IPS-18a (cell line): Measurements from ENCODE around the gene CHRNB1.

Experiments used
- H3K27ac ChIP-seq: one replicate; pipeline ENCODE4 v1.5.1; 2013; ENCODE audit warnings: low read length
- H3K27me3 ChIP-seq: one replicate; pipeline ENCODE4 v1.6.1; 2013; ENCODE audit warnings: mild to moderate bottlenecking, low read length; ENCODE audit not compliant: control insufficient read depth, insufficient read depth
- H3K36me3 ChIP-seq: one replicate; pipeline ENCODE4 v1.6.1; 2013; ENCODE audit warnings: low read depth, low read length; ENCODE audit not compliant: control insufficient read depth
- H3K4me1 ChIP-seq: one replicate; pipeline ENCODE4 v1.6.1; 2013; ENCODE audit warnings: low read depth, low read length; ENCODE audit not compliant: control insufficient read depth
- H3K4me3 ChIP-seq: one replicate; pipeline ENCODE4 v1.5.1; 2013; ENCODE audit warnings: low read length
- H3K9ac ChIP-seq: one replicate; pipeline ENCODE4 v1.6.1; 2013; ENCODE audit warnings: mild to moderate bottlenecking, low read length, moderate library complexity
- H3K9me3 ChIP-seq: one replicate; pipeline ENCODE4 v1.6.1; 2013; ENCODE audit warnings: low read depth, low read length; ENCODE audit not compliant: control insufficient read depth

The CHRNB1 gene

DNA sequence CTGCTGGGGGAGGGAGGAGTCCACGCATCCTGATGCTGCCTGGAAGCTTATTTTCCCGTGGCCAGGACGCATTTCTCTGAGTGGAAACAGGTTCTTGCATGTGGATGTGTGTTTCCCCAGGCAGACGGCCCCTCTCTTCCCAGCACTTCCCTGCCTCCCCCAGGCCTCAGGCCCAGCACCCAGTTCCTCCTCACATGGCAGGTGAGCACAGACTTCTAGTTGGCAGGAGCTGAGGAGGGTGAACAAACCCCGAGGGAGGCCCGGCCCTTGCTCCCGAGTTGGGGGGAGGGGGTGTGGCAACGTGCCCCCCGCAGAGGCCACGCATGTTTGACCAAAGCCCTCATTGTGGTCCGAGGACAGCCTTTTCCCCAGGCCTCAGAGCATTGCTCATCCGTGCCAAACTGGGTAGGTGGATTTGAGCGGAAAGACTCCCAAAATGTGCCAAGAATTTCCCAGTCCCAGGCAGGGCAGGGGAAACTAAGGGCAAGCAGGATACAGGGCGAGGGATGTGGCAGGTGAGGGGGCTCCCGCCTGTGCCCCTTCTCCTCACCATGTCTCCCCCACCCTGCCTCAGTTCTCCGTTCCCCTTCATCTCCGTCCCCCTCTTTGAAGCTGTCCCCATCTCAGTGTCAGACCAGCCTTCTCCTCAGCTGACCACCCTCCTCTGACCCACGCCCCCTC is 26.2 kb upstream of the CHRNB1 start:
- Histone ChIP-seq H3K27me3 (no peaks in the 10 kb centered on the region), H3K4me1 (peaks cover 6% of the 10 kb centered on the region), H3K9me3 (no peaks in the 10 kb centered on the region), H3K4me3 (no peak overlapping the region), H3K9ac (no peak overlapping the region), H3K36me3 (peaks cover 16% of the 10 kb centered on the region), H3K27ac (no peak overlapping the region)

- H3K4me3 ChIP-seq, result no peak within 1 kb of the TSS
- H3K27me3 ChIP-seq, result no peaks in the 10 kb centered on the region
- H3K4me1 ChIP-seq, result peaks cover 6% of the 10 kb centered on the region
- H3K9me3 ChIP-seq, result no peaks in the 10 kb centered on the region
- peaks cover 14% of the 10 kb centered on the region for H3K36me3 ChIP-seq
- no peak within 1 kb of the TSS for H3K9ac ChIP-seq
- H3K27ac ChIP-seq, result no peak within 1 kb of the TSS
These were observed 24.8 kb upstream of the CHRNB1 start, which contains the start of gene SPEM1 for GRCh38 chr17:7419819-7420610. Gene SPEM1 (plus strand): TSS chr17:7420324. CDS start chr17:7420385, 61 bp downstream.

GRCh38 chr17:7421186-7421585 is 23.7 kb upstream of the CHRNB1 start:
- H3K4me1 ChIP-seq, result peaks cover 6% of the 10 kb centered on the region
- no peaks in the 10 kb centered on the region for H3K27me3 ChIP-seq
- no peak overlapping the region for H3K9ac ChIP-seq
- H3K36me3 ChIP-seq, result peaks cover 5% of the 10 kb centered on the region
- no peaks in the 10 kb centered on the region for H3K9me3 ChIP-seq
- H3K27ac ChIP-seq, result no peak overlapping the region
- H3K4me3 ChIP-seq, result no peak overlapping the region

DNA sequence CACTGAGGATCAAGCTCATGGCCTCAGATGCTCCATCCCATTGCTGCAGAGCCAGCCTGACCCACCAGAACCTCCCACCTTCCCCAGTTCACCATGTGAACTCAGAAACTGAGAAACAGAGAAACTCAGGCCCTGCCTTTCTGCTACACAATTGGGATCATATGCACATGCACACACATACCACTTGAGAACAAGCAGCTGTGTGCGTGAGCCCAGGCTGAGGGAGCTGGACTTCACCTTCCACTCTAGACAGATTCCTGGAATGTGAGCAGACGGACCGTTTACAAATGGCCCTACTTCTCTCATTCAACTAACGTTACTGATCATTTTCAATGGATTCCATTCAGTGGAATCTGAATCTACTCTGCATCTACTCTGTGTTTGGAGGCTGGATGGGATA is 21.2 kb upstream of the CHRNB1 start:
- Histone ChIP-seq H3K27ac (no peak overlapping the region), H3K27me3 (no peaks in the 10 kb centered on the region), H3K4me1 (peaks cover 4% of the 10 kb centered on the region), H3K4me3 (no peak overlapping the region), H3K9ac (no peak overlapping the region), H3K9me3 (no peaks in the 10 kb centered on the region), H3K36me3 (peaks cover under 1% of the 10 kb centered on the region)

DNA sequence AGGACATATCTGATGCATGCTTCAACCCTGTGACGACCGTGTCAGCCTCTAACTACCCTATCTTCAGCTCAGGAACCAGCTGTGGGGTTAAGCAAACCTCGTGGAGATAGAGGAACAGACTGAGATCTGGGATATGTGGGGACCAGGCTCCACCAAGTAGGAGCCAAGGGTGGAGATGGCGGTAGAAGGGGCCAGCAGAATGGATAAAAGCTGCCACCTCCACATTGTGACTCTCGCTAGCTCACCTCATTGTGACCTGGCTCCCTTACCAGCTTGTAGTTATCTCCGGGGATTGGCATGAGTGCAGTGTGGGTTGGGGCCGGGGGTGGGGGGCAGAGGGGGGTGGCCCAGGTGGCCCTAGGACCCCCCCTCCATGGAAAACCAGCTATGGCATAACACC is 19.5 kb upstream of the CHRNB1 start, which contains the start of gene SPEM2:
Gene SPEM2, plus strand, starts transcription at position 301 of the 400 bp plus-strand sequence. Its CDS starts 73 bp downstream, at position 374.
- no peaks in the 10 kb centered on the region for H3K4me1 ChIP-seq
- no peak within 1 kb of the TSS for H3K9ac ChIP-seq
- no peaks in the 10 kb centered on the region for H3K36me3 ChIP-seq
- no peak within 1 kb of the TSS for H3K4me3 ChIP-seq
- H3K9me3 ChIP-seq, result no peaks in the 10 kb centered on the region
- H3K27ac ChIP-seq, result no peak within 1 kb of the TSS
- H3K27me3 ChIP-seq, result no peaks in the 10 kb centered on the region

GRCh38 chr17:7425756-7426155 is 19.1 kb upstream of the CHRNB1 start:
- no peaks in the 10 kb centered on the region for H3K9me3 ChIP-seq
- no peaks in the 10 kb centered on the region for H3K36me3 ChIP-seq
- no peak overlapping the region for H3K4me3 ChIP-seq
- H3K9ac ChIP-seq, result no peak overlapping the region
- H3K4me1 ChIP-seq, result no peaks in the 10 kb centered on the region
- no peaks in the 10 kb centered on the region for H3K27me3 ChIP-seq
- H3K27ac ChIP-seq, result no peak overlapping the region

DNA sequence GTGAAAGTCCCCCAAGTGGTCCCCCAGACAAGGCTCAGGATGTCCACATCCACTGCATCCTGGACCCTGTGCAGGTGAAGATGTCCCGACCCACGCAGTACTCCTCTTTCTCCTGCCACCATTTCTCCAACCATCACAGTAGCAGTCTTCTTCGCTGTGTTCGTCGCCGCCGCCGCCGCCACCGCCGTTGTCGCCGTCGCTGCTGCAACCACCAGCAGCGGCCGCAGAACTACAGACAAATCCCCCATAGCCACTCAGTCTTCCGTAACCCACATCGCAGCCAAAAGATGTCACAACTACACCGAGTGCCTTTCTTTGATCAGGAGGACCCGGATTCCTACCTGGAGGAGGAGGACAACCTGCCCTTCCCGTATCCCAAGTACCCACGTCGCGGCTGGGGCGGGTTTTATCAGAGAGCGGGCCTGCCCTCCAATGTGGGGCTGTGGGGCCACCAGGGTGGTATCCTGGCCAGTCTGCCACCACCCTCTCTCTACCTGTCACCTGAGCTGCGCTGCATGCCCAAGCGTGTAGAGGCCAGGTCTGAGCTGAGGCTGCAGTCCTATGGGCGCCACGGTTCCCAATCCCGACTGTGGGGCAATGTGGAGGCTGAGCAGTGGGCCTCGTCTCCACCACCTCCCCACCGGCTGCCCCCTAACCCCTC is 18.5 kb upstream of the CHRNB1 start:
- H3K27ac ChIP-seq, result no peak overlapping the region
- H3K36me3 ChIP-seq, result no peaks in the 10 kb centered on the region
- no peak overlapping the region for H3K4me3 ChIP-seq
- no peaks in the 10 kb centered on the region for H3K9me3 ChIP-seq
- no peak overlapping the region for H3K9ac ChIP-seq
- no peaks in the 10 kb centered on the region for H3K4me1 ChIP-seq
- no peaks in the 10 kb centered on the region for H3K27me3 ChIP-seq

DNA sequence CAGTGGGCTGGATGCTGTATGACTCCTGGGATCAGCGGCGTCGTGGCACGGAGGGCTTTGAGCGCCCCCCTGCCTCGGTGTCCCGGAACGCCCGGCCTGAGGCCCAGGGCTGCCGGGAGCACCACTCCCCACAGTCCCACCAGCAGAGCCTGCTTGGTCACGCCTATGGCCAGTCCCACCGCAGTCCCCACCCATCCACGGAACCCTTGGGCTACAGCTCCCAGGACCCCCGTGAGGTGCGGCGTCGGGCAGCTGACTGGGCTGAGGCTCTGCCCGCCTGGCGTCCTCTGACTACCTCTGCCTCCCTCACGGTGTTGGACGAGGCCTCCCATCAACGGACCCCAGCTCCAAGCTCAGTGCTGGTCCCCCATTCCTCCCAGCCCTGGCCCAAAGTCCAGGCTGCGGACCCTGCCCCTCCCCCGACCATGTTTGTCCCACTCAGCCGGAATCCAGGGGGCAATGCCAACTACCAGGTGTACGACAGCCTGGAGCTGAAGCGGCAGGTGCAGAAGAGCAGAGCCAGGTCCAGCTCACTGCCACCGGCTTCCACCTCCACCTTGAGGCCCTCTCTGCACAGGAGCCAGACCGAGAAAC is 17.9 kb upstream of the CHRNB1 start:
- Histone ChIP-seq H3K27me3 (no peaks in the 10 kb centered on the region), H3K9me3 (no peaks in the 10 kb centered on the region), H3K27ac (no peak overlapping the region), H3K36me3 (no peaks in the 10 kb centered on the region), H3K4me3 (no peak overlapping the region), H3K9ac (no peak overlapping the region), H3K4me1 (no peaks in the 10 kb centered on the region)

- no peak overlapping the region for H3K9ac ChIP-seq
- H3K27ac ChIP-seq, result no peak overlapping the region
- H3K4me1 ChIP-seq, result no peaks in the 10 kb centered on the region
- H3K36me3 ChIP-seq, result no peaks in the 10 kb centered on the region
- no peaks in the 10 kb centered on the region for H3K27me3 ChIP-seq
- H3K9me3 ChIP-seq, result no peaks in the 10 kb centered on the region
- no peak overlapping the region for H3K4me3 ChIP-seq
These were observed 17.3 kb upstream of the CHRNB1 start for GRCh38 chr17:7427549-7427948.

DNA sequence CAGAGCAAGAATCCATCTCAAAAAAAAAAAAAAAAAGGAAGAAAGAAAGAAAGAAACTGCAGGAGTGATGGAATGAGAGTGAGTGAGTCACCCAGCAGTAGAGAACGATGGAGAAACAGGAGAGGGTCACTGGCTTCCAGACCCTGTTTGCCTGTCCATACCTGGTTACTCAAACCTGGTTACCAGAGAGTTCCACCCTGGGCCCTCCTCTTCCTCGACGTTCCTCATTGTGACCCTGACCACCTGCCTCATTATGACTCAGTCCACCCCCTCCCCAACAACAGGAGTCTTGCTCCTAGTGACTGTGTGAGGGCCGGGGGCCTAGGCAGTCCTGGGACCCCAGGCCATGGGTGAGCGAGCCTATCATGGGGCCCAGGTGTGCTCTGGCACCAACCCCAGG is 16.3 kb upstream of the CHRNB1 start, which contains the start of gene SPEM3:
Gene SPEM3, plus strand, starts transcription at position 301 of the 400 bp plus-strand sequence. Its CDS starts 46 bp downstream, at position 347.
- Histone ChIP-seq H3K9ac (no peak within 1 kb of the TSS), H3K36me3 (no peaks in the 10 kb centered on the region), H3K27me3 (no peaks in the 10 kb centered on the region), H3K4me3 (no peak within 1 kb of the TSS), H3K9me3 (no peaks in the 10 kb centered on the region), H3K4me1 (no peaks in the 10 kb centered on the region), H3K27ac (no peak within 1 kb of the TSS)

DNA sequence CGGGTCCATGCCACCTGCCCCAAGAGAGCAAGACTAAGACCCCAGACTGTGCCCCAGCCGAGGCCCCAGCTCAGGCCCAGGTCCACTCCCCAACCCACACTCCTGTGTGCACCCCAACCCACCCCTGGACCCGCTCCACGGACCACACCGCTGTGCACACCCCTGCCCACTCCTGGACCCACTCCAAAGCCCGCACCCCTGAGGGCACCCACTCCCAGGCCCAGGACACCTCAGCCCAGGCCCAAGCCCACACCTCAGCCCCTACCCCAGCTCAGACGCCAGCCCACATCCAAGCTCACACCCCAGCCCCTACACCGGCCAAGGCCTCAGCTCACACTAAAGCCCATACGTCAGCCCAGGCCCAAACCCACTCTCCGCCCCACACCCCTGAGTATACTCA is 15.1 kb upstream of the CHRNB1 start:
- H3K27ac ChIP-seq, result no peak overlapping the region
- no peak overlapping the region for H3K4me3 ChIP-seq
- no peaks in the 10 kb centered on the region for H3K36me3 ChIP-seq
- H3K4me1 ChIP-seq, result no peaks in the 10 kb centered on the region
- H3K9ac ChIP-seq, result no peak overlapping the region
- no peaks in the 10 kb centered on the region for H3K9me3 ChIP-seq
- no peaks in the 10 kb centered on the region for H3K27me3 ChIP-seq
